HEK293 (cell line): ENCODE data around the gene SYNPR.

ENCODE experiments used
- CTCF ChIA-PET: fragments of 350-600 bp; formaldehyde crosslinking; extraction: SDS; loops from one replicate; lab custom pipeline; 2021; ENCODE audit warnings: antibody characterized with exemption; lab: Yijun Ruan, JAX
- POLR2A ChIA-PET: fragments of 300-600 bp; formaldehyde crosslinking; extraction: SDS; loops from one replicate; lab custom pipeline; 2020; ENCODE audit warnings: antibody characterized with exemption, inconsistent platforms; lab: Yijun Ruan, JAX
- H3K27ac ChIP-seq: fragments of 200-500 bp; sonication (Bioruptor generic); 2 replicates; pipeline ENCODE4 v1.5.1; 2014; ENCODE audit warnings: low read depth, low read length, control low read depth, inconsistent platforms; ENCODE audit errors: extremely low read depth
- H3K36me3 ChIP-seq, 2 experiments: fragments of 200-500 bp in 1 of 2; sonication (Bioruptor generic) in 1 of 2; 1 replicate in 1 of 2; 2 replicates in 1 of 2; pipeline ENCODE4 v1.5.1; 2014 to 2017; ENCODE audit warnings: inconsistent platforms in 2 of 2, low read length in 2 of 2; ENCODE audit not compliant: control insufficient read depth in 2 of 2, insufficient read depth in 1 of 2
- H3K4me1 ChIP-seq: fragments of 200-500 bp; sonication (Bioruptor generic); 2 replicates; pipeline ENCODE4 v1.5.1; 2014; ENCODE audit warnings: mild to moderate bottlenecking, low read length, inconsistent platforms; ENCODE audit not compliant: control insufficient read depth, insufficient read depth
- H3K4me3 ChIP-seq: 2 replicates; pipeline ENCODE4 v1.5.1; 2011; ENCODE audit warnings: low read depth, mild to moderate bottlenecking, control low read depth, low read length, moderate library complexity
- H3K9me3 ChIP-seq: fragments of 200-500 bp; sonication (Bioruptor generic); 2 replicates; pipeline ENCODE4 v1.5.1; 2014; ENCODE audit warnings: low read depth, low read length, inconsistent platforms; ENCODE audit not compliant: control insufficient read depth, insufficient read depth
- SCRT2 ChIP-seq: fragments of 450-650 bp; formaldehyde crosslinking; IDR thresholded peaks from 2 replicates; pipeline ENCODE4 v1.5.1; 2016; ENCODE audit warnings: missing biosample characterization, missing genetic modification characterization
- SETDB1 ChIP-seq: IDR thresholded peaks from one replicate; pipeline ENCODE4 v1.6.1; 2017; ENCODE audit warnings: mild to moderate bottlenecking, low read length, moderate library complexity, mixed read lengths; ENCODE audit not compliant: insufficient read length
- ZEB2 ChIP-seq: fragments of 450-650 bp; formaldehyde crosslinking; IDR thresholded peaks from 2 replicates; pipeline ENCODE4 v1.5.1; 2016; ENCODE audit warnings: missing biosample characterization, missing genetic modification characterization
- ZNF133 ChIP-seq: fragments of 450-650 bp; formaldehyde crosslinking; IDR thresholded peaks from 2 replicates; pipeline ENCODE4 v1.5.1; 2016; ENCODE audit warnings: missing biosample characterization, missing genetic modification characterization
- ZNF140 ChIP-seq: fragments of 450-650 bp; formaldehyde crosslinking; IDR thresholded peaks from 2 replicates; pipeline ENCODE4 v1.5.1; 2016; ENCODE audit warnings: missing biosample characterization, missing genetic modification characterization
- ZNF174 ChIP-seq: fragments of 450-650 bp; formaldehyde crosslinking; IDR thresholded peaks from 2 replicates; pipeline ENCODE4 v1.5.0; 2017; ENCODE audit warnings: missing biosample characterization, mild to moderate bottlenecking, missing genetic modification characterization
- ZNF24 ChIP-seq: fragments of 450-650 bp; formaldehyde crosslinking; IDR thresholded peaks from 2 replicates; pipeline ENCODE4 v1.5.1; 2016; ENCODE audit warnings: missing biosample characterization, missing genetic modification characterization
- ZNF324 ChIP-seq: fragments of 450-650 bp; formaldehyde crosslinking; IDR thresholded peaks from 2 replicates; pipeline ENCODE4 v1.5.1; 2016; ENCODE audit warnings: missing biosample characterization, missing genetic modification characterization
- ZNF366 ChIP-seq: fragments of 450-650 bp; formaldehyde crosslinking; conservative IDR thresholded peaks from 2 replicates; pipeline ENCODE4 v1.5.1; 2016; ENCODE audit warnings: missing biosample characterization, missing genetic modification characterization
- ZNF558 ChIP-seq: fragments of 450-650 bp; formaldehyde crosslinking; IDR thresholded peaks from 2 replicates; pipeline ENCODE4 v1.5.1; 2016; ENCODE audit warnings: missing biosample characterization, missing genetic modification characterization
- ZNF585B ChIP-seq: fragments of 450-650 bp; formaldehyde crosslinking; IDR thresholded peaks from 2 replicates; pipeline ENCODE4 v1.5.1; 2016; ENCODE audit warnings: missing biosample characterization, missing genetic modification characterization
- ZNF624 ChIP-seq: fragments of 450-650 bp; formaldehyde crosslinking; IDR thresholded peaks from 2 replicates; pipeline ENCODE4 v1.5.1; 2017; ENCODE audit warnings: missing biosample characterization, missing genetic modification characterization
- ZNF792 ChIP-seq: fragments of 450-650 bp; formaldehyde crosslinking; IDR thresholded peaks from 2 replicates; pipeline ENCODE4 v1.5.1; 2016; ENCODE audit warnings: missing biosample characterization, missing genetic modification characterization
- ZNF843 ChIP-seq: fragments of 450-650 bp; formaldehyde crosslinking; IDR thresholded peaks from 2 replicates; pipeline ENCODE4 v1.5.1; 2016; ENCODE audit warnings: missing biosample characterization, missing genetic modification characterization
- ZXDB ChIP-seq: fragments of 450-650 bp; formaldehyde crosslinking; IDR thresholded peaks from 2 replicates; pipeline ENCODE4 v1.5.1; 2016; ENCODE audit warnings: missing biosample characterization, missing genetic modification characterization
- TF ChIP-seq, protein P1 (sequence below): fragments of 450-650 bp; formaldehyde crosslinking; IDR thresholded peaks from 2 replicates; pipeline ENCODE4 v1.5.1; 2016; ENCODE audit warnings: missing biosample characterization, missing genetic modification characterization
- TF ChIP-seq, protein P2 (sequence below): fragments of 450-650 bp; formaldehyde crosslinking; IDR thresholded peaks from 2 replicates; pipeline ENCODE4 v1.5.1; 2016; ENCODE audit warnings: missing biosample characterization, missing genetic modification characterization
- TF ChIP-seq, protein P3 (sequence below): fragments of 450-650 bp; formaldehyde crosslinking; IDR thresholded peaks from 2 replicates; pipeline ENCODE4 v1.5.1; 2016; ENCODE audit warnings: missing biosample characterization, missing genetic modification characterization
- TF ChIP-seq, protein P4 (sequence below): fragments of 450-650 bp; formaldehyde crosslinking; IDR thresholded peaks from 2 replicates; pipeline ENCODE4 v1.5.1; 2017; ENCODE audit warnings: missing biosample characterization, missing genetic modification characterization

Gene SYNPR

DNA sequence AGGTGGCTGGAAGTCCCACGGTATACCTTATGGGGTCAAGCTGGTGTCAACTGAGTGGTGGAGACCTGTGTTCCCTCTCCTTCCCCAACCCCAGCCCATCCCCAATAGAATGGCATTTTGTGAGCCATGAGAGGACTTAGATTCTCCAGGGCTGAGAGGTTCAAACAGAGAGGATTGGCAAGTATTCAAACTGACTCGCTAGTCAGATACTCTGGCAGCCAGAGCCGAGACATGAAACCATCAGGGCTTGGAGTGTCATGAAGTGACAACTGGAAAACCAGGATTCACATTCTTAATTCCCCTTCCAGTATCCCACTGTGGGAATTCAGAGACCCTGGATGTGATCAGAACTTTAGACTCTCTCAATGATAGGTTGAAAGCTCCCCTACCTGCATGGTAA lies 215.0 kb downstream of the SYNPR start (continued):
- TF ChIP-seq, protein P1, sequence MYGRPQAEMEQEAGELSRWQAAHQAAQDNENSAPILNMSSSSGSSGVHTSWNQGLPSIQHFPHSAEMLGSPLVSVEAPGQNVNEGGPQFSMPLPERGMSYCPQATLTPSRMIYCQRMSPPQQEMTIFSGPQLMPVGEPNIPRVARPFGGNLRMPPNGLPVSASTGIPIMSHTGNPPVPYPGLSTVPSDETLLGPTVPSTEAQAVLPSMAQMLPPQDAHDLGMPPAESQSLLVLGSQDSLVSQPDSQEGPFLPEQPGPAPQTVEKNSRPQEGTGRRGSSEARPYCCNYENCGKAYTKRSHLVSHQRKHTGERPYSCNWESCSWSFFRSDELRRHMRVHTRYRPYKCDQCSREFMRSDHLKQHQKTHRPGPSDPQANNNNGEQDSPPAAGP = no peak
- TF ChIP-seq ZNF140 (tag by site-specific recombination) (no peak), SCRT2 (no peak), ZNF585B (tag by site-specific recombination) (no peak)
- TF ChIP-seq, all 188 proteins: peak for 0

DNA sequence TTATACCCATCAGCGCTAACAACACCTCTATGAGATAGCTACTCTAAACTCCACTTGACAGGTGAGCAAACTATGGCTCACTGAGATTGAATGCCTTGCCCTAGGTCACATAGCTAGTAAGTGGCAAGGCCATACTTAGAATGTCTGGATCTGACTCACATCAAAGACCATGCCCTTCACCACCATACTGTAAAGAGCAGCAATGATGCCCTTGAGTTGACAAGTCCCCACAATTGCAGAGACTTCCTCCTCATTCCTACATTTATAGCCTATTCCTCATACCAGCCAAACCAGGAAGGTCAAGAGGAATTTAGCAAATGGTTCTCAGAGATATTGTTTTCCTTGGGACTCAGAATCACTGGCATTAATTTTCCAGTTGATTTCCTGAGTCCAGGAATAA lies 216.5 kb downstream of the SYNPR start:
- no peak overlapping the region for H3K27ac ChIP-seq
- H3K4me1 ChIP-seq = no peaks in the 10 kb centered on the region
- no peaks in the 10 kb centered on the region for H3K36me3 ChIP-seq
- no peaks in the 10 kb centered on the region for H3K9me3 ChIP-seq
- POLR2A ChIA-PET = no interaction called here
- no peak overlapping the region for H3K4me3 ChIP-seq
- CTCF ChIA-PET = no interaction called here
- no peak for TF ChIP-seq ZNF174 (tag by site-specific recombination)
- TF ChIP-seq, protein P2, sequence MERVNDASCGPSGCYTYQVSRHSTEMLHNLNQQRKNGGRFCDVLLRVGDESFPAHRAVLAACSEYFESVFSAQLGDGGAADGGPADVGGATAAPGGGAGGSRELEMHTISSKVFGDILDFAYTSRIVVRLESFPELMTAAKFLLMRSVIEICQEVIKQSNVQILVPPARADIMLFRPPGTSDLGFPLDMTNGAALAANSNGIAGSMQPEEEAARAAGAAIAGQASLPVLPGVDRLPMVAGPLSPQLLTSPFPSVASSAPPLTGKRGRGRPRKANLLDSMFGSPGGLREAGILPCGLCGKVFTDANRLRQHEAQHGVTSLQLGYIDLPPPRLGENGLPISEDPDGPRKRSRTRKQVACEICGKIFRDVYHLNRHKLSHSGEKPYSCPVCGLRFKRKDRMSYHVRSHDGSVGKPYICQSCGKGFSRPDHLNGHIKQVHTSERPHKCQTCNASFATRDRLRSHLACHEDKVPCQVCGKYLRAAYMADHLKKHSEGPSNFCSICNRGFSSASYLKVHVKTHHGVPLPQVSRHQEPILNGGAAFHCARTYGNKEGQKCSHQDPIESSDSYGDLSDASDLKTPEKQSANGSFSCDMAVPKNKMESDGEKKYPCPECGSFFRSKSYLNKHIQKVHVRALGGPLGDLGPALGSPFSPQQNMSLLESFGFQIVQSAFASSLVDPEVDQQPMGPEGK (tag by site-specific recombination) = no peak
- no peak for TF ChIP-seq ZNF366 (tag by site-specific recombination)
- TF ChIP-seq, protein P3, sequence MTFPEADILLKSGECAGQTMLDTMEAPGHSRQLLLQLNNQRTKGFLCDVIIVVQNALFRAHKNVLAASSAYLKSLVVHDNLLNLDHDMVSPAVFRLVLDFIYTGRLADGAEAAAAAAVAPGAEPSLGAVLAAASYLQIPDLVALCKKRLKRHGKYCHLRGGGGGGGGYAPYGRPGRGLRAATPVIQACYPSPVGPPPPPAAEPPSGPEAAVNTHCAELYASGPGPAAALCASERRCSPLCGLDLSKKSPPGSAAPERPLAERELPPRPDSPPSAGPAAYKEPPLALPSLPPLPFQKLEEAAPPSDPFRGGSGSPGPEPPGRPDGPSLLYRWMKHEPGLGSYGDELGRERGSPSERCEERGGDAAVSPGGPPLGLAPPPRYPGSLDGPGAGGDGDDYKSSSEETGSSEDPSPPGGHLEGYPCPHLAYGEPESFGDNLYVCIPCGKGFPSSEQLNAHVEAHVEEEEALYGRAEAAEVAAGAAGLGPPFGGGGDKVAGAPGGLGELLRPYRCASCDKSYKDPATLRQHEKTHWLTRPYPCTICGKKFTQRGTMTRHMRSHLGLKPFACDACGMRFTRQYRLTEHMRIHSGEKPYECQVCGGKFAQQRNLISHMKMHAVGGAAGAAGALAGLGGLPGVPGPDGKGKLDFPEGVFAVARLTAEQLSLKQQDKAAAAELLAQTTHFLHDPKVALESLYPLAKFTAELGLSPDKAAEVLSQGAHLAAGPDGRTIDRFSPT (tag by site-specific recombination) = no peak
- TF ChIP-seq SETDB1 = no peak
- TF ChIP-seq ZEB2 (tag by site-specific recombination) = no peak
- TF ChIP-seq ZNF558 (tag by site-specific recombination) = no peak
- no peak for TF ChIP-seq ZNF24 (tag by site-specific recombination)
- TF ChIP-seq ZNF792 (tag by site-specific recombination) = no peak

DNA sequence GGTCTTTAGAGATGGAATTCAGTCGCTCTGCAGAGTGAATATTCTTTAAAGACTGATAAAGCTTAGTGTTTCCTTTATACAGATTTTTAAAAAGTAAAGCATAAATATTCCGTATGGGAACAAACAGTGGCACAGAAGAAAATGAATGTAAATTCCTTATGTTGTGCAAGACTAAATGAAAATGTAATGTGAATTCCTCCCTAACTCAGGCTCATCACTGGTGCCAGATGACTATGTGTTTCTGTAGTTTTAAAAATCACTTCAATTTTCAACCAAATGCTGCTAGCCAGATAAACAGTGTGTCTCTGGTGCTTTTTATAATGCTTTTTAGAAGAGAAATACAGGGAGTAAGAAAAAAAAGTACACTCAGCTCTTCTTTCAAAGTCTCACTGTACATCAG lies 219.5 kb downstream of the SYNPR start:
- no peaks in the 10 kb centered on the region for H3K4me1 ChIP-seq
- POLR2A ChIA-PET = no interaction called here
- CTCF ChIA-PET = interaction anchor here (0.7 kb wide), 1 partner anchor 858 kb away, joined by 3 read pairs; no protein-coding TSS in a partner anchor
- H3K4me3 ChIP-seq = no peak overlapping the region
- no peak overlapping the region for H3K27ac ChIP-seq
- TF ChIP-seq ZNF133 (tag by site-specific recombination) = no peak
- no peak for TF ChIP-seq ZXDB (tag by site-specific recombination)
- TF ChIP-seq, protein P4, sequence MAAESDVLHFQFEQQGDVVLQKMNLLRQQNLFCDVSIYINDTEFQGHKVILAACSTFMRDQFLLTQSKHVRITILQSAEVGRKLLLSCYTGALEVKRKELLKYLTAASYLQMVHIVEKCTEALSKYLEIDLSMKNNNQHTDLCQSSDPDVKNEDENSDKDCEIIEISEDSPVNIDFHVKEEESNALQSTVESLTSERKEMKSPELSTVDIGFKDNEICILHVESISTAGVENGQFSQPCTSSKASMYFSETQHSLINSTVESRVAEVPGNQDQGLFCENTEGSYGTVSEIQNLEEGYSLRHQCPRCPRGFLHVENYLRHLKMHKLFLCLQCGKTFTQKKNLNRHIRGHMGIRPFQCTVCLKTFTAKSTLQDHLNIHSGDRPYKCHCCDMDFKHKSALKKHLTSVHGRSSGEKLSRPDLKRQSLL (tag by site-specific recombination) = no peak
- no peak for TF ChIP-seq ZNF324 (tag by site-specific recombination)
- TF ChIP-seq ZNF843 (tag by site-specific recombination) = no peak
- no peak for TF ChIP-seq ZNF624
- no peaks in the 10 kb centered on the region for H3K36me3 ChIP-seq
- no peaks in the 10 kb centered on the region for H3K9me3 ChIP-seq
